Suppressor macrophage (primary cell): Measurements from ENCODE around the gene OXER1.

Experiments
- DNase-seq, 4 experiments: peaks; one replicate each; pipeline ENCODE4 v3.0.0-alpha.2; 2020 to 2022

The OXER1 gene

DNA sequence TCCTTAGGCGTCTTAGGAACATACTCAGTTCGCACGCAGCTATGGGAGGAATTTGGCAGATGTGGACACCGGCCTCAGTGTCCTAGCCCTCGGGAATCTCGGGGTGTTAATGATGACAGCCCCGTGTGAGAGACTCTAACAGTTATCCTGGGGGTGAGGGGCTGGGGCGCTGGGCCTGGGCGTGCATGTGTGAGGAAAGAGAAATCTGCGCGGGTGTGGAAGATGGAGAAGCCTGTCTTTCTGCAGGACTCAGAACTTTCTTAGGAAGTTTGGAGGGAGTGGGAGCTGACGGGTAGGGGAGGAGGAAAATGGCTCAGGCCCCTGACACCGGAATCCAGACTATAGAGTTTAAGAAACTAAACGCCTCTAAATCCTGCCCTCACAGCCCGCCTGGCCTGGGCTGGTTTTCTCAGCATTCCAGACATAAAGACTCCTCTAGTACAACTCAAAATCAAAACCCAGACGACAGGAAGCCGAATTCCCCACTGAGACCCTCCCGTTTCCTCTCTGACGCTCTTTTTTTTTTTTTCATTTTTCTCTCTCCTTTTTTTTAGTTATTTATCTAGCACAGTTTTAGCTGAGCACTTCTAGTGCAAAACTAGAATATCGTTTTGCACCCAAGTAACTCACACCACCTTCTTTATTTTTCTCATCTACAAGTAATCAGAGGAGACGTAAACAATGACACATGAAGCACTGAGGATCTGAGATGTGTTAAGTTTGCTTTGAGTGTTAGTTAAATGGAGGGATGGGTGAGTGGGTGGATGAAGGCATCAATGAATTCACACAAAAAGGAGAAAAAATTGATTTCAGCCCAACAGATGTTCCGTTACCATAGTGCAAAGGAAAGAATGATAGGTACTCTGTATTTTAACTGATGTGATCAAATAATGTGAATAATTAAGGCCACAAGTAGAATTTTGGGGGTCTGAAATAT, 29.7 kb upstream of the OXER1 start:
- peak in 3 of 4 experiments; percentile 25 to 39 (median 31) for DNase-seq

- peak; percentile 70 to 84 (median 74) for DNase-seq
These were observed 28.8 kb upstream of the OXER1 start, which contains the start of gene HAAO for GRCh38 chr2:42792583-42793333. Gene HAAO, minus strand, starts transcription at chr2:42792583. Its CDS starts 47 bp downstream, at chr2:42792536.

DNA sequence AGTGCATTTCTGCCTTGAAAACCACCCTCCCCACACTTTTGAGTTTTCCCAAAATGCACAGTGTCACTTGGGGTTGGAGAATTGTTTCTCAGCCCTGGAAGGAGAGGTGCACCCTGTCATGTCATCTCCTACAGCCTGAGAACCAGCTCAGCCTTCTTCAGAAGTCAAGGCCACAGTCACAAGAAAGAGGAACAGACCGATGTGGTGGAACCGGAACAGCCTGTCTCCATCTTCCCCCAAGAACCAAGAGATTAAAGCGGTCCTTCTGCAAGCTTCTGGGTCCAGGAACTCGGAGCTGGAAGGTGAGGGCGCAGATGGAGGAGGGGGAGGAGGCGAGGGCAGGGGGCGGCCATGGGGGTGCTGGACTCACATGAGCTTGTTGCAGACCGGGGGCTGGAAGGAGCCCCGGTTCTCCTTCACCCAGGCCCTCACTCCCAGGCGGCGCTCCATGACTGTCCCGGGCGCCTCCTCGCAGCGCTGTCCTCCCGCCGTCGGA, 28.2 kb upstream of the OXER1 start:
- peak; percentile 53 to 81 (median 76) for DNase-seq

DNA sequence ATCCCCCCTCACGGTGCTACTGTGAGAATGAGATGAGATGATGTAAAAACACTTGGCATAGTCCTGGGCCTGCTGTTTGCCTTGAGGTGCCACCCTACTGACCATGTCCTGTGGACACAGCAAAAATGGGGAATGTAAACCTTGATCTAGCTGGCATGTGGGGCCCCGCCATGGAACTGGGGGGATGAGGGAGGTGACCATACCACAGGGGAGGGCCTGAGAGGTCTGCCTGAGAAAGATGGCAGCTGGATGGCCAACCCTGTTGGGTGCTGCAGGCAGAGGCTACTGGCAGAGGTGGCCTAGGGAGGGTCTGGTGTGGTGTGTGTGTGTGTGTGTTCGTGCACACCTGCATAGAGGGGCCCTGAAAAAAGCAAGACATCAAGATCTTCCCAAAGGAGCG, 27.7 kb upstream of the OXER1 start:
- DNase-seq, result no peak

GRCh38 chr2:42789751-42790150, 25.8 kb upstream of the OXER1 start:
- DNase-seq, result no peak

DNA sequence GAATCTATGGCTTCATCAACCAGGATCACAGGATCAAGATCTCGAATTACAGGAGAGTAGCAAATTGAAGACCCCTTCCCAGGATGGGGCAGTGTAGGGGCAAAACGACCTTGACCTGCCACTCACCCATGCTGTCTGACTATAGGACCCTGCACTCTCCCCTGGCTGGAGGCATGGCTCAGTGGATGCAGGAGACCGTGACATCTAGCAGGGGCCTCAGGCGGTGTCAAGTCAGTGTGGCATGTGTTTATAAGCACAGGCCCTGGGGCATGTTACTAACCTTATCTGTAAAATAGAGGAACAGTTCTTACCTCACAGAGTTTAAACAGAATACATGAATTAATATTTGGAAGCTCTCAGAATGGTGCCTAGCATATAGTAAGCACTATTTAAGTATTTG, 24.9 kb upstream of the OXER1 start:
- DNase-seq, result no peak

- DNase-seq, result no peak
These were observed 24.5 kb upstream of the OXER1 start for GRCh38 chr2:42788478-42788793.

- no peak for DNase-seq
These were observed 24.0 kb upstream of the OXER1 start for GRCh38 chr2:42787788-42788477.

- DNase-seq, result no peak
These were observed 23.5 kb upstream of the OXER1 start for GRCh38 chr2:42787424-42787787.

GRCh38 chr2:42786561-42787345, 22.8 kb upstream of the OXER1 start:
- DNase-seq, result no peak

DNA sequence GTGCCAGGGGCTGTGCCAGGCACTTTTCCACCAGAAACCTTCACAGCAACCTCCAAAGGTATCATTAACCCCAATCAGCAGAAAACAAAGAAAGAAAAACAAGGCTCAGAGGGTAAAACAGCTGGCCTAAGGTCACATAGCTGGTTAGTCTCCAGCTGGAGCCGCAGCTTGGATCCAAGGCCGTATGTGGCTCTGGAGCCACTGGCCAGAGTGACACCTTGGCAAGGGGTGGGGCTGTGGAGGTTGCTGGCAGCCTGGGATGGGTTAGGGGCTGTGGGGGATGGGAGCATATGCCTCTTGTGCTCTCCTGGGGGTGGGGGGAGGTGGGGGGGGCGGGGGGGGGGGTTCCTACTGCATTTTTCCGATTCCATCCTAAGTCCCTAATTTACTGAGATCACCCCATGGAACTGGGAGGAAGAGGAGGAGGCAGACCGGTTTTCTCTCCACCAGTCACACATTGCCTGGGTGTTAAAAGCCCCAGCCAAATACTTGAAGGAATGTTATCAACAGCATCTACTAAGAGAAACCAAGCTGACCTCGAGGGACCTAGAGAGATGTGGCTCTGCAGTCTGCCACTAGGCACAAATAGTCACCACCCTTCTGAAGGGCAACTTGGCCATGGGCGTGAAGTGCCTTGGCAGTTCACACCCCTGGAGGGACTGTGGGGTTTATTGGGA, 20.4 kb upstream of the OXER1 start:
- DNase-seq, result no peak

DNA sequence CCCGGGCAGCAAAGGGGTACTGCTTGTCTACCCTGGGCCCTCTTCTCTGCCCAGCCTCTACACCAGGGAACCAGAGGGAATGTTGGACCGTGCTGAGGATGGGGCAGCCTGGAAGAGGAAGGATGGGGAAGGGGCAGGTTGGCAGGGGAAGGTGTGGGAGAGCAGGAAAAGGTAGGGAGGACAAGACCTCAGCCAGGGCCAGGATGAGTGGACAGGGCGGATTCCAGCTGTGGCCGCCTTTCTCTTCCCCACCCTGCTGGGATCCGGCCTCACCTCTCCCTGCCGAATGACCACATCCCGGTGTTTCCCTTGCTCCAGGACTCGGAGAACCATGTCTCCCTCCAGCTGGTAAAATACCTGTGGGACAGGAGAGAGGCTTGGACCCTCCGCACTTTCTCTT, 19.6 kb upstream of the OXER1 start:
- no peak for DNase-seq

DNA sequence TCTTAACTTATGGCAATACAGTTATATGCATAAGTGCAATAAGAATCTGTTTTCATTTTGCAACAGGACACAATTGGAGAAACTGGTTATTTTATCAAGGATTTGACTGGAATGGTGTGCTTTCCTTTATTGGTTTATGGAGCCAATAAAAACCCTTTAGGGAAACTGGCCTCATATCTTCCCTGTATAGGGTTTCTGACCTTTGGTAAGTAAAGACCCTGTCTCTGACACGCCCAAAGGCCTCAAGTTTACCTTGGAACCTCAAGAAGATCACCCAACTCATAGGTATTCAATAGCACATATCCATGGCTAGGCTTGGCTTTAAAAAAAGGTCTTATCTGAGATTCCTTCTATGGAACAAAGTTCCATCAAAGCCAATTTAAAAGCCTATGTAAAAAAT, 17.2 kb upstream of the OXER1 start:
- DNase-seq, result no peak

GRCh38 chr2:42777883-42778805, 14.2 kb upstream of the OXER1 start:
- no peak for DNase-seq

- DNase-seq, result no peak
These were observed 11.9 kb upstream of the OXER1 start for GRCh38 chr2:42775810-42776209.

DNA sequence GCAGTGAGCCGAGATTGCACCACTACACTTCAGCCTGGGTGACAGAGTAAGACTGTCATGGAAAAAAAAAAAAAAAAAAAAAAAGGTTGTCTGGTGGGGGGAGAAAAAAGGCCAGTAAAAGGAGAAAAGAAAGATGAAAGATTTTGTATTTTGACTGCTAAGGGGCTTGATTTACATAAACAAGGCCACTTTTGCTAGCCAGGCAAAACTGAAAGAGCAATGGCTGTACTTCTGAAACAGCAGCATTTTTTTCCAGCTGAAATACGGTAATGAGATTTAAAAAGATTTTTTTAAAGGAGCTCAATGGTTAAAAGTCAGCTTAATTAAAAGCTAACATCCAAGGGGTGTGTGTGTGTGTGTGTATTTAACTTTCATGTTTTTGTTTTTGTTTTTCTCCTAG, 11.3 kb upstream of the OXER1 start:
- no peak for DNase-seq

DNA sequence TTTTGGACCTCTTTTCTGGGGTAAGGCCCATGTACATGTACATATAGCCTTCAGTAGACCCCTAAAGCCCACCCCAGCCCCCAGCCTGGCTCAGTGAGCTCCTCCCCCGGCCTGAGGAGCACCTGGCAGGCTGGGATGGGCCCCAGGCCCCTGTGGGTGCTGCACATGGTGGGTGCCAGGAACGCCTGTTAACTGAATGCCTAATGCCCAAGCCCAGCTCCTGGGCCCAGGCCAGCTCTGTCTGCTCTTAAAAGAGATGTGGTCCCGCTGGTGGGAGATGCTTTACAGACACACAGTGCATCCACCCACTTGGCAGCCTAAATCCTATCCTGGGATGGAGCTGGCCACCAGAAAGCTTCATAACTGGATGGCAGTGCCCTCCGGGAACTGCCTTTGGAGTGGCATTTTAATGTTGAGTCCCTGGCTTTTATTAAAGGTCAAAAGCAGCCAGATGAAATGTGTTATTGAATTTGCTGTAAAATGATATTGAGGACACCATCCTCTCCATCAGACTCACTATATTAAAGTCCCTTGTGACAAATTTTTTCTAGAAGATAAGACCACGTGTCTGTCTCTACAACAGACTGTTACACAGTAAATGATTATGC, 7.7 kb upstream of the OXER1 start:
- DNase-seq, result no peak

- DNase-seq, result peak; percentile 58 to 83 (median 78)
These were observed 6.6 kb upstream of the OXER1 start for GRCh38 chr2:42770288-42771131.
